ENCODE results near the gene PCDH9.

DNA sequence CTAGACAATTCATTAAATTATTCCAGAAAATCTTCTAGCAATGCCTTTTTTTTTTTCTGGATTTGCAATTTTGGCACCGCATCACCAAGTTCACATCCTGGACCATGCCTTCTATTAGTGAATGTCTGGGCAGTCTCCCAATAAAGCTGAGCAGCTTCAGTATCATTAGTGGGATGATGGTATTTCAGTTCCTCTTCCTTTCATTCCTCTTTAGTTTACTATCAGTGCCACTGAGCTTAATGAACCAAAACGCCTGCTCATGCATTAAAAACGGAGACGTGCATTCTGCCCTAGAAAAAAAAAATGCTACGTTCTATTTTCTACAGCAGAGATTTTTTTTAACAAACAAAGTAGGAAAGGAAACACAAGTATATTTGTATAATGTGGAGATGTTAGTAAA is 343.0 kb downstream of the PCDH9 start:
- TF ChIP-seq, protein P1, sequence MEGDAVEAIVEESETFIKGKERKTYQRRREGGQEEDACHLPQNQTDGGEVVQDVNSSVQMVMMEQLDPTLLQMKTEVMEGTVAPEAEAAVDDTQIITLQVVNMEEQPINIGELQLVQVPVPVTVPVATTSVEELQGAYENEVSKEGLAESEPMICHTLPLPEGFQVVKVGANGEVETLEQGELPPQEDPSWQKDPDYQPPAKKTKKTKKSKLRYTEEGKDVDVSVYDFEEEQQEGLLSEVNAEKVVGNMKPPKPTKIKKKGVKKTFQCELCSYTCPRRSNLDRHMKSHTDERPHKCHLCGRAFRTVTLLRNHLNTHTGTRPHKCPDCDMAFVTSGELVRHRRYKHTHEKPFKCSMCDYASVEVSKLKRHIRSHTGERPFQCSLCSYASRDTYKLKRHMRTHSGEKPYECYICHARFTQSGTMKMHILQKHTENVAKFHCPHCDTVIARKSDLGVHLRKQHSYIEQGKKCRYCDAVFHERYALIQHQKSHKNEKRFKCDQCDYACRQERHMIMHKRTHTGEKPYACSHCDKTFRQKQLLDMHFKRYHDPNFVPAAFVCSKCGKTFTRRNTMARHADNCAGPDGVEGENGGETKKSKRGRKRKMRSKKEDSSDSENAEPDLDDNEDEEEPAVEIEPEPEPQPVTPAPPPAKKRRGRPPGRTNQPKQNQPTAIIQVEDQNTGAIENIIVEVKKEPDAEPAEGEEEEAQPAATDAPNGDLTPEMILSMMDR (IDR thresholded peaks at IDR 0.05; ENCODE audit: insufficient read depth, low read depth, low read length) = no peak
- no peak for TF ChIP-seq EZH2 (IDR thresholded peaks at IDR 0.05; ENCODE audit: insufficient read depth, low read length)

Measured in astrocyte (in vitro differentiated cells and primary cell).